Fibroblast of pulmonary artery (primary cell): ENCODE data around the gene THG1L.
"Not testable (repeated sequence)": the region's sequence is repeated elsewhere in the genome, so short reads cannot be mapped to it uniquely, and the experiment has no call there.

ENCODE experiments used
- DNase-seq: peaks from one replicate; pipeline ENCODE4 v3.0.0-alpha.2; 2010; ENCODE audit warnings: low read depth
- H3K4me3 ChIP-seq: replicated peaks from 2 replicates; pipeline ENCODE4 v1.5.1; 2011; ENCODE audit warnings: low read depth, mild to moderate bottlenecking, control low read depth, low read length, moderate library complexity
- CTCF ChIP-seq: IDR thresholded peaks from 2 replicates; pipeline ENCODE4 v1.5.1; 2011; ENCODE audit warnings: mild to moderate bottlenecking, control low read depth, low read length, inconsistent platforms; ENCODE audit errors: missing control alignments

Gene THG1L

GRCh38 chr5:157718519-157718918 lies 12.7 kb upstream of the THG1L start:
- peak; percentile 62 for TF ChIP-seq CTCF
- H3K4me3 ChIP-seq, result no peak overlapping the region
- peak; percentile 85 for DNase-seq

- H3K4me3 ChIP-seq, result no peak overlapping the region
- DNase-seq, result no peak
- no peak for TF ChIP-seq CTCF
These were observed 12.0 kb upstream of the THG1L start for GRCh38 chr5:157719245-157719644.

GRCh38 chr5:157721159-157721558 lies 10.1 kb upstream of the THG1L start:
- no peak for TF ChIP-seq CTCF
- no peak overlapping the region for H3K4me3 ChIP-seq

GRCh38 chr5:157722895-157723294 lies 8.3 kb upstream of the THG1L start:
- not testable (repeated sequence) for DNase-seq

More at GRCh38 chr5:157721159-157721558, 10.1 kb upstream of the THG1L start:
- DNase-seq, result no peak

GRCh38 chr5:157726607-157727006 lies 4.6 kb upstream of the THG1L start:
- DNase-seq, result not testable (repeated sequence)

More at GRCh38 chr5:157722895-157723294, 8.3 kb upstream of the THG1L start:
- not testable (repeated sequence) for H3K4me3 ChIP-seq

GRCh38 chr5:157727858-157728257 lies 3.4 kb upstream of the THG1L start:
- DNase-seq, H3K4me3 ChIP-seq: not testable (repeated sequence)

More at GRCh38 chr5:157726607-157727006, 4.6 kb upstream of the THG1L start:
- H3K4me3 ChIP-seq, result not testable (repeated sequence)

- no peak overlapping the region for H3K4me3 ChIP-seq
- DNase-seq, result no peak
- TF ChIP-seq CTCF, result no peak
These were observed 1.4 kb upstream of the THG1L start for GRCh38 chr5:157729858-157730257.

- no peak for DNase-seq
- no peak for TF ChIP-seq CTCF
- H3K4me3 ChIP-seq, result peak overlapping the region; percentile 84
These were observed 334 bp upstream of the THG1L start for GRCh38 chr5:157730900-157731271.

GRCh38 chr5:157732130-157732514 lies 902 bp downstream of the THG1L start:
- DNase-seq, result no peak
- peak overlapping the region; percentile 84 for H3K4me3 ChIP-seq
- TF ChIP-seq CTCF, result no peak
